HepG2 (cell line): ENCODE measurements around the gene MGAT5. TPM values are rescaled to one million over a fixed set of nuclear protein-coding genes. Genes with fewer than 3 reads are reported as not detected.

Source experiments
- ATAC-seq: fragments of 200-7000 bp; cut with Tn5 transposase; 3 replicates; pipeline ENCODE4 v1.9.1; 2020; ENCODE audit warnings: mild to moderate bottlenecking, moderate library complexity
- BruUV-seq: library from RNA; stranded (reverse); fragments of 400-500 nt; replicated peaks from 2 replicates; lab custom pipeline; 2021; lab: Mats Ljungman, UMichigan
- CTCF ChIA-PET: fragments of 300-600 bp; formaldehyde crosslinking; extraction: SDS; loops from one replicate; lab custom pipeline; 2021; ENCODE audit warnings: low total read pairs, inconsistent platforms, low intra/inter-chr PET ratio; lab: Yijun Ruan, JAX
- POLR2A ChIA-PET: fragments of 350-600 bp; sonication (Branson Sonifier 250); formaldehyde crosslinking; loops from one replicate; lab custom pipeline; 2020; ENCODE audit warnings: antibody characterized with exemption, inconsistent platforms; lab: Yijun Ruan, JAX
- DNase-seq: peaks from one replicate; pipeline ENCODE4 v3.0.0-alpha.2; 2015; ENCODE audit warnings: low spot score
- FAIRE-seq: peaks from 3 replicates; lab custom pipeline; 2011; peaks lifted over from hg19 to GRCh38; lab: Jason Lieb, UNC
- H2AFZ ChIP-seq: one replicate; pipeline ENCODE4 v1.6.1; 2011; ENCODE audit warnings: low read length, inconsistent platforms
- H3K27ac ChIP-seq: fragments of 300-600 bp; 3 replicates; pipeline ENCODE4 v1.8.0; 2011; ENCODE audit warnings: mixed run types, mild to moderate bottlenecking, mixed read lengths, low read length, inconsistent platforms; ENCODE audit not compliant: insufficient read depth; ENCODE audit errors: extremely low read length
- H3K27me3 ChIP-seq, 2 experiments: fragments of 200-600 bp in 1 of 2; 2 replicates in 1 of 2; 3 replicates in 1 of 2; pipeline versions ENCODE4 v1.6.0 to v1.8.0; 2011; ENCODE audit warnings: low read length in 2 of 2, mild to moderate bottlenecking in 2 of 2, moderate library complexity in 2 of 2, inconsistent platforms in 1 of 2; ENCODE audit not compliant: insufficient read depth in 2 of 2, control insufficient read depth in 1 of 2
- H3K36me3 ChIP-seq, 2 experiments: fragments of 200-600 bp in 1 of 2; replicated peaks in 1 of 2; 2 replicates in 1 of 2; 3 replicates in 1 of 2; pipeline versions ENCODE4 v1.5.1 to v1.8.0; 2011; ENCODE audit warnings: low read length in 2 of 2, inconsistent platforms in 1 of 2; ENCODE audit not compliant: insufficient read depth in 2 of 2, control insufficient read depth in 1 of 2
- H3K4me1 ChIP-seq: 2 replicates; pipeline ENCODE4 v1.5.1; 2012; ENCODE audit warnings: low read length, inconsistent platforms; ENCODE audit not compliant: insufficient read depth
- H3K4me2 ChIP-seq: 2 replicates; pipeline ENCODE4 v1.6.0; 2011; ENCODE audit warnings: low read depth, low read length, inconsistent platforms
- H3K4me3 ChIP-seq, 3 experiments: fragments of 200-600 bp in 1 of 3; sonication (generic), shearing (Covaris generic) in 1 of 3; replicated peaks in 1 of 3; 2 replicates each; pipeline ENCODE4 v1.5.1; 2011 to 2016; ENCODE audit warnings: low read length in 3 of 3, inconsistent platforms in 2 of 3, low read depth in 2 of 3, mild to moderate bottlenecking in 2 of 3, control low read depth in 1 of 3, mixed read lengths in 1 of 3; ENCODE audit not compliant: insufficient read depth in 1 of 3
- H3K79me2 ChIP-seq: one replicate; pipeline ENCODE4 v1.6.1; 2011; ENCODE audit warnings: low read length, inconsistent platforms; ENCODE audit not compliant: insufficient read depth
- H3K9ac ChIP-seq: 2 replicates; pipeline ENCODE4 v1.6.0; 2011; ENCODE audit warnings: mild to moderate bottlenecking, low read depth, low read length, inconsistent platforms; ENCODE audit not compliant: insufficient read depth
- H3K9me3 ChIP-seq: 2 replicates; pipeline ENCODE4 v1.5.1; 2012; ENCODE audit warnings: mild to moderate bottlenecking, low read length
- H4K20me1 ChIP-seq: 2 replicates; pipeline ENCODE4 v1.6.0; 2011; ENCODE audit warnings: inconsistent platforms, mild to moderate bottlenecking, low read length, moderate library complexity; ENCODE audit not compliant: insufficient read depth
- GLI4 ChIP-seq: sonication (generic); formaldehyde crosslinking; IDR thresholded peaks from 2 replicates; pipeline ENCODE4 v1.5.1; 2020; ENCODE audit warnings: missing genetic modification reagents, mild to moderate bottlenecking, moderate library complexity, borderline replicate concordance
- KAT7 ChIP-seq: IDR thresholded peaks from 2 replicates; pipeline ENCODE4 v1.6.1; 2018; ENCODE audit warnings: borderline replicate concordance, missing compliant biosample characterization
- KDM5B ChIP-seq: sonication (generic); formaldehyde crosslinking; IDR thresholded peaks from 2 replicates; pipeline ENCODE4 v1.4.0; 2020; ENCODE audit warnings: missing genetic modification reagents, mild to moderate bottlenecking, borderline replicate concordance
- MXD4 ChIP-seq: IDR thresholded peaks from 2 replicates; pipeline ENCODE4 v1.6.1; 2016; ENCODE audit warnings: mild to moderate bottlenecking, missing biosample characterization, missing genetic modification reagents
- RBAK ChIP-seq: sonication (generic); formaldehyde crosslinking; IDR thresholded peaks from 2 replicates; pipeline ENCODE4 v1.5.1; 2020; ENCODE audit warnings: mild to moderate bottlenecking, missing genetic modification reagents
- ZNF232 ChIP-seq: sonication (generic); formaldehyde crosslinking; IDR thresholded peaks from 2 replicates; pipeline ENCODE4 v1.4.0; 2020; ENCODE audit warnings: missing genetic modification reagents, borderline replicate concordance
- ZNF354B ChIP-seq: sonication (generic); formaldehyde crosslinking; IDR thresholded peaks from 2 replicates; pipeline ENCODE4 v1.8.0; 2022; ENCODE audit warnings: mild to moderate bottlenecking, missing genetic modification reagents
- ZNF547 ChIP-seq: sonication (generic); formaldehyde crosslinking; IDR thresholded peaks from 2 replicates; pipeline ENCODE4 v1.5.1; 2020; ENCODE audit warnings: mild to moderate bottlenecking, missing genetic modification reagents
- ZNF589 ChIP-seq: sonication (generic); formaldehyde crosslinking; conservative IDR thresholded peaks from 2 replicates; pipeline ENCODE4 v1.8.0; 2022; ENCODE audit warnings: mild to moderate bottlenecking, moderate library complexity, missing genetic modification reagents
- ZNF768 ChIP-seq: sonication (generic); formaldehyde crosslinking; IDR thresholded peaks from 2 replicates; pipeline ENCODE4 v1.4.0; 2020; ENCODE audit warnings: missing genetic modification reagents
- ZNF773 ChIP-seq: sonication (generic); formaldehyde crosslinking; IDR thresholded peaks from 2 replicates; pipeline ENCODE4 v1.4.0; 2020; ENCODE audit warnings: missing genetic modification reagents, borderline replicate concordance
- ZNF816 ChIP-seq: sonication (generic); formaldehyde crosslinking; IDR thresholded peaks from 2 replicates; pipeline ENCODE4 v1.8.0; 2022; ENCODE audit warnings: missing genetic modification reagents, mild to moderate bottlenecking, borderline replicate concordance
- ZNF883 ChIP-seq: sonication (generic); formaldehyde crosslinking; IDR thresholded peaks from 2 replicates; pipeline ENCODE4 v1.5.1; 2020; ENCODE audit warnings: mild to moderate bottlenecking, missing genetic modification reagents; ENCODE audit errors: not compliant biosample characterization
- WGBS: methylation state at CpG from one replicate; pipeline ENCODE4 v1.1.6; 2017; ENCODE audit warnings: low lambda C conversion rate; 5-methylcytosine and 5-hydroxymethylcytosine counted together
- in situ Hi-C: cut with HindIII; loops from 2 replicates; pipeline ENCODE4 v1.10.0; 2017; ENCODE audit warnings: low pct_unique_long_range_greater_than_20kb; ENCODE audit not compliant: extremely low pct_ligation_motif_present
- intact Hi-C: fragments of 100-400 bp; cut with micrococcal nuclease; formaldehyde crosslinking; loops from one replicate; pipeline ENCODE4 v1.10.0; 2022; ENCODE audit not compliant: unreplicated experiment
- polyA plus RNA-seq, 8 experiments: library from polyadenylated mRNA; depleted of rRNA in 3 of 8; stranded (reverse) in 7 of 8; unstranded in 1 of 8; fragments of >200 nt; fragmentation: Illumina TruSeq in 4 of 8; extraction: Trizol in 4 of 8; gene quantifications; 2 replicates each; pipeline versions ENCODE4 v1.2.1 to v1.2.3, GENCODE V29; 2011 to 2016; ENCODE audit warnings: low read depth in 4 of 8, missing spikeins in 1 of 8, mixed read lengths in 1 of 8; ENCODE audit not compliant: insufficient read depth in 1 of 8
- total RNA-seq, 5 experiments: library from RNA; depleted of rRNA; stranded (reverse); fragments of >200 nt; fragmentation: Illumina TruSeq; extraction: Trizol; gene quantifications; 2 replicates each; pipeline ENCODE4 v1.2.3, GENCODE V29; 2016; ENCODE audit warnings: low read depth in 1 of 5
- TF ChIP-seq, protein P1 (sequence below): IDR thresholded peaks from 2 replicates; pipeline ENCODE4 v1.6.1; 2016; ENCODE audit warnings: mild to moderate bottlenecking, missing biosample characterization, missing genetic modification reagents
- TF ChIP-seq, protein P2 (sequence below): sonication (generic); formaldehyde crosslinking; IDR thresholded peaks from 2 replicates; pipeline ENCODE4 v1.4.0; 2020; ENCODE audit warnings: missing genetic modification reagents
- TF ChIP-seq, protein P3 (sequence below): IDR thresholded peaks from 2 replicates; pipeline ENCODE4 v1.6.1; 2018; ENCODE audit warnings: missing genetic modification reagents

Gene MGAT5
- total and polyA plus RNA-seq, 2 of the 13 experiments (the other 11 are each of a cell fraction or from before 2014, with no cell fraction given), result 33.1 to 60.2 TPM

DNA sequence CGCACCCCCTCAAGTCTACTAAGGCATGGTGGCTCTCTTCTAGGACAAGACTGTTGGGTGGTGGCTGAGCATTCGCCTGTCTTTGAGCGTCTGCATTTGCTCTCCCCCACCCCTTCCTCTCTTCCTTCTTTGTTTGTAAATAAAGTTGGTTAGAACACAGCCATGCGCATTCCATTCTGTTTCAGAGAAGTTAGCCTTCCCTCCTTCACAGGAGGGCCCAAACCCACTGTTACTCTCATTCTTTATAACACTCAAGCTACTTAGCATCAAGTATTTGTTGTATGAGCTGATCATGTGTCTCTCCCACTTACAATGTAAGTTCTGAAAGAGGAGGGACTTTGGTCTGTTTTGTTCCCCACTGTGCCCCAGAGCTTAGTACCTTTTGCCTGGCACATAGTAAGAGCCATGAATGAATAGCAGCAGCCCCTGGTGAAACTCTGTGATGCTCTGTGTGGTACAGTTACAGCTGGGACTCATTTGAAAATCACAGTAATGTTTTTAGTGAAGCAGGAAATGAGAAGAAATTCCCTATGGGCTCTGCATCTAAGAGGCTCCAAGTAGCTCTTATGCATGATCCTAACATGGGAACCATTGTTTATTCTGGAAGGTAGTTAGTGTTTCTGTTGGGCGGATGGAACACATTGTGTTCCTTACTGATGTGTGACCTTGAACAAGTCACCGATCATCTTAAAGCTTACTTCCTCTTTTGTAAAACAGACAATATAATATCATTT, 7.7 kb downstream of the MGAT5 start:
- no peak for DNase-seq
- Histone ChIP-seq H3K27me3 (no peaks in the 10 kb centered on the region), H3K27ac (no peak overlapping the region), H3K4me3 (no peak overlapping the region), H4K20me1 (no peaks in the 10 kb centered on the region), H3K4me2 (no peak overlapping the region), H3K9me3 (no peaks in the 10 kb centered on the region), H3K4me1 (peaks cover 15% of the 10 kb centered on the region), H3K9ac (no peak overlapping the region), H2AFZ (no peak overlapping the region), H3K79me2 (no peaks in the 10 kb centered on the region), H3K36me3 (peaks cover 9 to 11% of the 10 kb centered on the region in 2 experiments; a peak in 3 of 5 replicates)
- ChIA-PET POLR2A (no interaction called here), CTCF (no interaction called here)
- FAIRE-seq, result no peak
- peak; percentile 39; the same call in 1 of the 3 replicates for ATAC-seq
- in situ Hi-C loops (no loop called here), intact Hi-C loops (no loop called here)
- no TSS peak for BruUV-seq
- WGBS, result 92% methylated on average over 6 of the region's 6 CpGs
- TF ChIP-seq RBAK (CRISPR knock-in tag) (no peak), ZNF816 (CRISPR knock-in tag) (no peak), ZNF883 (CRISPR knock-in tag) (no peak), MXD4 (CRISPR knock-in tag) (no peak), GLI4 (no peak), ZNF589 (CRISPR knock-in tag) (no peak), ZNF768 (no peak), KAT7 (no peak), ZNF354B (CRISPR knock-in tag) (no peak), ZNF547 (CRISPR knock-in tag) (no peak), KDM5B (CRISPR knock-in tag) (no peak), ZNF773 (CRISPR knock-in tag) (no peak), ZNF232 (CRISPR knock-in tag) (no peak)
- TF ChIP-seq, protein P1, sequence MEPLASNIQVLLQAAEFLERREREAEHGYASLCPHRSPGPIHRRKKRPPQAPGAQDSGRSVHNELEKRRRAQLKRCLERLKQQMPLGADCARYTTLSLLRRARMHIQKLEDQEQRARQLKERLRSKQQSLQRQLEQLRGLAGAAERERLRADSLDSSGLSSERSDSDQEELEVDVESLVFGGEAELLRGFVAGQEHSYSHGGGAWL (CRISPR knock-in tag), result no peak
- TF ChIP-seq, protein P2, sequence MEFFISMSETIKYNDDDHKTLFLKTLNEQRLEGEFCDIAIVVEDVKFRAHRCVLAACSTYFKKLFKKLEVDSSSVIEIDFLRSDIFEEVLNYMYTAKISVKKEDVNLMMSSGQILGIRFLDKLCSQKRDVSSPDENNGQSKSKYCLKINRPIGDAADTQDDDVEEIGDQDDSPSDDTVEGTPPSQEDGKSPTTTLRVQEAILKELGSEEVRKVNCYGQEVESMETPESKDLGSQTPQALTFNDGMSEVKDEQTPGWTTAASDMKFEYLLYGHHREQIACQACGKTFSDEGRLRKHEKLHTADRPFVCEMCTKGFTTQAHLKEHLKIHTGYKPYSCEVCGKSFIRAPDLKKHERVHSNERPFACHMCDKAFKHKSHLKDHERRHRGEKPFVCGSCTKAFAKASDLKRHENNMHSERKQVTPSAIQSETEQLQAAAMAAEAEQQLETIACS, result no peak
- TF ChIP-seq, protein P3, sequence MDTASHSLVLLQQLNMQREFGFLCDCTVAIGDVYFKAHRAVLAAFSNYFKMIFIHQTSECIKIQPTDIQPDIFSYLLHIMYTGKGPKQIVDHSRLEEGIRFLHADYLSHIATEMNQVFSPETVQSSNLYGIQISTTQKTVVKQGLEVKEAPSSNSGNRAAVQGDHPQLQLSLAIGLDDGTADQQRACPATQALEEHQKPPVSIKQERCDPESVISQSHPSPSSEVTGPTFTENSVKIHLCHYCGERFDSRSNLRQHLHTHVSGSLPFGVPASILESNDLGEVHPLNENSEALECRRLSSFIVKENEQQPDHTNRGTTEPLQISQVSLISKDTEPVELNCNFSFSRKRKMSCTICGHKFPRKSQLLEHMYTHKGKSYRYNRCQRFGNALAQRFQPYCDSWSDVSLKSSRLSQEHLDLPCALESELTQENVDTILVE (CRISPR knock-in tag), result no peak
